Measurements from ENCODE around the gene UFD1.

DNA sequence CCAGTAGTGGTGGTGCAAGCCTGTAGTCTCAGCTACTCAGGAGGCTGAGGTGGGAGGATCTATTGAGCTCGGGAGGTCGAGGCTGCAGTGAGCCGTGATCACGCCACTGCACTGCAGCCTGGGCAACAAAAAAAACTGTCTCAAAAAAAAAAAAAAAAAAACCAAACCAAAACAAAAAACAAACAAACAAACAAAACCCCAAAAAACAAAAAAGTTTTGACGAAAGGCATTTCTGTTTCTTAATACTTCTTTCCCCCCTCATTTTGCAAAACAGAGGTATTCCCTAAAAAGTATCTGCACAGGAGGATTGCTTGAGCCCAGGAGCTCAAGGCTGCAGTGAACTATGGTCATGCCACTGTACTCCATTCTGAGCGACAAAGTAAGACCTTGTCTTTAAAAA lies 58.7 kb downstream of the UFD1 start:
- TF ChIP-seq EP300 (IDR thresholded peaks at IDR 0.05) (no peak), POLR2A (IDR thresholded peaks at IDR 0.05) (no peak)
- TF ChIP-seq, protein P1, sequence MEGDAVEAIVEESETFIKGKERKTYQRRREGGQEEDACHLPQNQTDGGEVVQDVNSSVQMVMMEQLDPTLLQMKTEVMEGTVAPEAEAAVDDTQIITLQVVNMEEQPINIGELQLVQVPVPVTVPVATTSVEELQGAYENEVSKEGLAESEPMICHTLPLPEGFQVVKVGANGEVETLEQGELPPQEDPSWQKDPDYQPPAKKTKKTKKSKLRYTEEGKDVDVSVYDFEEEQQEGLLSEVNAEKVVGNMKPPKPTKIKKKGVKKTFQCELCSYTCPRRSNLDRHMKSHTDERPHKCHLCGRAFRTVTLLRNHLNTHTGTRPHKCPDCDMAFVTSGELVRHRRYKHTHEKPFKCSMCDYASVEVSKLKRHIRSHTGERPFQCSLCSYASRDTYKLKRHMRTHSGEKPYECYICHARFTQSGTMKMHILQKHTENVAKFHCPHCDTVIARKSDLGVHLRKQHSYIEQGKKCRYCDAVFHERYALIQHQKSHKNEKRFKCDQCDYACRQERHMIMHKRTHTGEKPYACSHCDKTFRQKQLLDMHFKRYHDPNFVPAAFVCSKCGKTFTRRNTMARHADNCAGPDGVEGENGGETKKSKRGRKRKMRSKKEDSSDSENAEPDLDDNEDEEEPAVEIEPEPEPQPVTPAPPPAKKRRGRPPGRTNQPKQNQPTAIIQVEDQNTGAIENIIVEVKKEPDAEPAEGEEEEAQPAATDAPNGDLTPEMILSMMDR (IDR thresholded peaks at IDR 0.05) = no peak
